Spleen (tissue), 11 donors: ENCODE data around the gene PAX5. TPM values are rescaled to one million over a fixed set of nuclear protein-coding genes. Genes with fewer than 3 reads are reported as not detected.

ENCODE experiments used
- DNase-seq: peaks from one replicate; pipeline ENCODE4 v3.0.0-alpha.2; 2020
- H3K27ac ChIP-seq, 8 donors: fragments of 200-600 bp; sonication (generic) in 7 of 8; 1 replicate in 4 of 8; 2 replicates in 4 of 8; pipeline versions ENCODE4 v1.5.0 to v1.8.0; 2016 to 2021; ENCODE audit warnings: inconsistent platforms in 4 of 8, mild to moderate bottlenecking in 4 of 8, moderate library complexity in 1 of 8
- H3K27me3 ChIP-seq, 7 donors: fragments of 200-600 bp; sonication (generic) in 6 of 7; replicated peaks in 1 of 7; 1 replicate in 4 of 7; 2 replicates in 3 of 7; pipeline versions ENCODE4 v1.5.0 to v1.8.0; 2016 to 2021; ENCODE audit warnings: inconsistent platforms in 3 of 7, mild to moderate bottlenecking in 1 of 7
- H3K36me3 ChIP-seq, 6 donors: fragments of 200-600 bp; sonication (generic) in 5 of 6; 1 replicate in 4 of 6; 2 replicates in 2 of 6; pipeline versions ENCODE4 v1.5.0 to v1.8.0; 2016 to 2021; ENCODE audit warnings: inconsistent platforms in 2 of 6
- H3K4me1 ChIP-seq, 6 donors: fragments of 200-600 bp; sonication (generic) in 5 of 6; 1 replicate in 3 of 6; 2 replicates in 3 of 6; pipeline versions ENCODE4 v1.5.0 to v1.8.0; 2016 to 2021; ENCODE audit warnings: inconsistent platforms in 3 of 6
- H3K4me3 ChIP-seq, 8 donors: fragments of 200-600 bp; sonication (generic) in 7 of 8; 1 replicate in 4 of 8; 2 replicates in 4 of 8; pipeline versions ENCODE4 v1.5.0 to v1.8.0; 2016 to 2021; ENCODE audit warnings: inconsistent platforms in 4 of 8, mild to moderate bottlenecking in 4 of 8, moderate library complexity in 2 of 8
- H3K9me3 ChIP-seq, 8 donors: fragments of 200-600 bp; sonication (generic) in 7 of 8; 1 replicate in 4 of 8; 2 replicates in 4 of 8; pipeline versions ENCODE4 v1.5.0 to v1.8.0; 2016 to 2021; ENCODE audit warnings: inconsistent platforms in 4 of 8
- CTCF ChIP-seq, 11 experiments: fragments of 200-600 bp in 7 of 11; fragments of 450-650 bp in 4 of 11; sonication (generic) in 4 of 11; IDR thresholded peaks in 8 of 11; conservative IDR thresholded peaks in 3 of 11; 1 replicate in 7 of 11; 2 replicates in 4 of 11; pipeline versions ENCODE4 v1.4.0 to v1.8.0; 2016 to 2021; ENCODE audit warnings: antibody characterized with exemption in 11 of 11, inconsistent platforms in 4 of 11, mild to moderate bottlenecking in 1 of 11
- POLR2A ChIP-seq, 3 donors: fragments of 450-650 bp; IDR thresholded peaks; one replicate each; pipeline ENCODE4 v1.5.1; 2017; ENCODE audit warnings: antibody characterized with exemption in 3 of 3, mild to moderate bottlenecking in 1 of 3
- POLR2AphosphoS5 ChIP-seq, 3 donors: sonication (generic); formaldehyde crosslinking; IDR thresholded peaks; one replicate each; pipeline ENCODE4 v1.5.1; 2017; ENCODE audit warnings: antibody characterized with exemption in 3 of 3
- WGBS, 5 donors: extraction: QIAGEN DNeasy Blood & Tissue Kit in 3 of 5; methylation state at CpG; one replicate each; pipeline versions ENCODE4 v1.1.5 to v1.1.7; 2013 to 2018; 5-methylcytosine and 5-hydroxymethylcytosine counted together
- intact Hi-C: fragments of 100-400 bp; cut with DNase I; formaldehyde crosslinking; loops from one replicate; pipeline ENCODE4 v1.15.0; 2023; ENCODE audit warnings: low total_unique reads
- polyA plus RNA-seq, 3 donors: library from polyadenylated mRNA; stranded (reverse); fragments of 200-250 nt; gene quantifications; one replicate each; pipeline ENCODE4 v1.2.1, GENCODE V29; 2013
- total RNA-seq, 7 donors: library from RNA; depleted of rRNA in 3 of 7; stranded (reverse); fragments of >200 nt in 3 of 7; fragmentation: NEBNext Ultra II Directional in 4 of 7; extraction: Animal tissue kit (Norgen Biotek cat#: 25700) in 4 of 7; gene quantifications; one replicate each; pipeline versions ENCODE4 v1.1.0 to v1.2.1, GENCODE V29; 2016 to 2021
- donor health status: healthy with polysubstance abuse.
- donor health status: DM: no; HTN: no; CAD: no; lungs with moderate emphysema.
- donor health status: DM: no; HTN: no; CAD: no.
- donor health status: Bipolar disorder and iron deficiency.
- donor health status: healthy.
- donor health status: DM: no; HTN: no; CAD: no.
- donor health status: DM: yes; HTN: yes; CAD: no.

Gene PAX5
- total and polyA plus RNA-seq, 10 donors, result 15.9 to 120 (median 53.0) TPM

GRCh38 chr9:36817160-36817834 is 216.8 kb downstream of the PAX5 start:
- 53 to 78% (median 70%) methylated on average over 4 of the region's 4 CpGs for WGBS, 5 donors
- peaks cover 0 to 19% (median 0%) of the 10 kb centered on the region in 6 donors for H3K4me1 ChIP-seq
- peak; percentile 56 for DNase-seq
- TF ChIP-seq POLR2A (IDR thresholded peaks at IDR 0.05) (no peak), POLR2AphosphoS5 (IDR thresholded peaks at IDR 0.05) (no peak), CTCF (IDR thresholded peaks at IDR 0.05 in 8 of 11, conservative IDR thresholded peaks at IDR 0.05 in 3 of 11) (no peak)
- H3K36me3 ChIP-seq, result no peaks in the 10 kb centered on the region
- H3K27ac ChIP-seq, result no peak overlapping the region
- intact Hi-C loops, result no loop called here
- no peaks in the 10 kb centered on the region for H3K9me3 ChIP-seq
- H3K27me3 ChIP-seq, result peaks cover 0 to 43% (median 4%) of the 10 kb centered on the region in 7 donors
- H3K4me3 ChIP-seq, result no peak overlapping the region

GRCh38 chr9:36816371-36816770 is 217.7 kb downstream of the PAX5 start:
- no peak overlapping the region for H3K4me3 ChIP-seq
- 90 to 99% (median 97%) methylated on average over 3 of the region's 3 CpGs for WGBS, 5 donors
- no peak for DNase-seq
- H3K27me3 ChIP-seq, result peaks cover 0 to 43% (median 4%) of the 10 kb centered on the region in 7 donors
- intact Hi-C loops, result no loop called here
- no peaks in the 10 kb centered on the region for H3K9me3 ChIP-seq
- no peak overlapping the region for H3K27ac ChIP-seq
- peaks cover 0 to 19% (median 0%) of the 10 kb centered on the region in 6 donors for H3K4me1 ChIP-seq
- H3K36me3 ChIP-seq, result no peaks in the 10 kb centered on the region
- TF ChIP-seq CTCF (IDR thresholded peaks at IDR 0.05 in 8 of 11, conservative IDR thresholded peaks at IDR 0.05 in 3 of 11) (no peak), POLR2AphosphoS5 (IDR thresholded peaks at IDR 0.05) (no peak), POLR2A (IDR thresholded peaks at IDR 0.05) (no peak)

GRCh38 chr9:36815566-36816348 is 218.3 kb downstream of the PAX5 start:
- H3K27me3 ChIP-seq, result peaks cover 0 to 43% (median 4%) of the 10 kb centered on the region in 7 donors
- H3K4me1 ChIP-seq, result peaks cover 0 to 19% (median 0%) of the 10 kb centered on the region in 6 donors
- 84 to 88% (median 86%) methylated on average over 7 of the region's 7 CpGs for WGBS, 5 donors
- H3K9me3 ChIP-seq, result no peaks in the 10 kb centered on the region
- no peak overlapping the region for H3K4me3 ChIP-seq
- no peak overlapping the region for H3K27ac ChIP-seq
- no peaks in the 10 kb centered on the region for H3K36me3 ChIP-seq
- TF ChIP-seq POLR2A (IDR thresholded peaks at IDR 0.05) (no peak), CTCF (IDR thresholded peaks at IDR 0.05 in 8 of 11, conservative IDR thresholded peaks at IDR 0.05 in 3 of 11) (no peak), POLR2AphosphoS5 (IDR thresholded peaks at IDR 0.05) (no peak)
- no peak for DNase-seq
- intact Hi-C loops, result no loop called here

GRCh38 chr9:36815023-36815422 is 219.0 kb downstream of the PAX5 start:
- Histone ChIP-seq H3K4me3 (no peak overlapping the region), H3K4me1 (peaks cover 0 to 19% (median 0%) of the 10 kb centered on the region in 6 donors), H3K27me3 (peaks cover 0 to 36% (median 4%) of the 10 kb centered on the region in 7 donors), H3K36me3 (no peaks in the 10 kb centered on the region), H3K9me3 (no peaks in the 10 kb centered on the region), H3K27ac (no peak overlapping the region)
- TF ChIP-seq POLR2AphosphoS5 (IDR thresholded peaks at IDR 0.05) (no peak), CTCF (IDR thresholded peaks at IDR 0.05 in 8 of 11, conservative IDR thresholded peaks at IDR 0.05 in 3 of 11) (no peak), POLR2A (IDR thresholded peaks at IDR 0.05) (no peak)
- intact Hi-C loops, result no loop called here
- 90 to 95% (median 93%) methylated on average over 3 of the region's 3 CpGs for WGBS, 5 donors
- no peak for DNase-seq
